Caco-2 (cell line): ENCODE data around the gene ATF2. TPM values are rescaled to one million over a fixed set of nuclear protein-coding genes. Genes with fewer than 3 reads are reported as not detected.

Source experiments
- BruUV-seq: library from RNA; stranded (reverse); fragments of 400-500 nt; replicated peaks from 2 replicates; lab custom pipeline; 2021; lab: Mats Ljungman, UMichigan
- CTCF ChIA-PET: fragments of 300-600 bp; sonication (Branson Sonifier 250); formaldehyde crosslinking; loops from one replicate; lab custom pipeline; 2022; ENCODE audit warnings: antibody characterized with exemption; lab: Charles Lee
- POLR2A ChIA-PET: fragments of 300-600 bp; sonication (Branson Sonifier 250); formaldehyde crosslinking; loops from one replicate; lab custom pipeline; 2022; ENCODE audit warnings: antibody characterized with exemption; lab: Charles Lee
- DNase-seq, 2 experiments: peaks; one replicate each; pipeline versions ENCODE4 v3.0.0 to v3.0.0-alpha.2; 2020 to 2022
- H3K27me3 ChIP-seq: replicated peaks from 2 replicates; pipeline ENCODE4 v1.6.0; 2011; ENCODE audit warnings: low read length; ENCODE audit not compliant: control insufficient read depth, insufficient read depth
- H3K36me3 ChIP-seq: 2 replicates; pipeline ENCODE4 v1.5.1; 2011; ENCODE audit warnings: low read length; ENCODE audit not compliant: control insufficient read depth, insufficient read depth
- H3K4me1 ChIP-seq: fragments of 250-450 bp; sonication (Bioruptor Pico); 2 replicates; pipeline ENCODE4 v1.5.1; 2020; ENCODE audit warnings: mild to moderate bottlenecking
- H3K4me3 ChIP-seq: 2 replicates; pipeline ENCODE4 v1.5.1; 2011; ENCODE audit warnings: low read depth, mild to moderate bottlenecking, control low read depth, low read length
- H3K9me3 ChIP-seq: fragments of 250-450 bp; sonication (Bioruptor Pico); 2 replicates; pipeline ENCODE4 v1.5.1; 2020; ENCODE audit warnings: mild to moderate bottlenecking, moderate library complexity
- H3K27ac Mint-ChIP-seq: one replicate; pipeline ENCODE4 v1.8.0; 2022; ENCODE audit warnings: mixed read lengths; ENCODE audit not compliant: unreplicated experiment
- H3K27me3 Mint-ChIP-seq: one replicate; pipeline ENCODE4 v1.8.0; 2022; ENCODE audit warnings: mixed read lengths; ENCODE audit not compliant: insufficient read depth, unreplicated experiment
- H3K36me3 Mint-ChIP-seq: one replicate; pipeline ENCODE4 v1.8.0; 2022; ENCODE audit warnings: mild to moderate bottlenecking, mixed read lengths; ENCODE audit not compliant: insufficient read depth, unreplicated experiment
- H3K4me1 Mint-ChIP-seq: one replicate; pipeline ENCODE4 v1.8.0; 2022; ENCODE audit warnings: low read depth, mixed read lengths; ENCODE audit not compliant: unreplicated experiment
- H3K4me3 Mint-ChIP-seq: one replicate; pipeline ENCODE4 v1.8.0; 2022; ENCODE audit warnings: mild to moderate bottlenecking, moderate library complexity, mixed read lengths; ENCODE audit not compliant: unreplicated experiment
- H3K9me3 Mint-ChIP-seq: one replicate; pipeline ENCODE4 v1.8.0; 2022; ENCODE audit warnings: mixed read lengths; ENCODE audit not compliant: unreplicated experiment
- CTCF ChIP-seq, 2 experiments: fragments of 200-600 bp in 1 of 2; IDR thresholded peaks; 1 replicate in 1 of 2; 2 replicates in 1 of 2; pipeline versions ENCODE4 v1.5.1 to v1.8.0; 2011 to 2022; ENCODE audit warnings: antibody characterized with exemption in 1 of 2, control low read depth in 1 of 2, inconsistent platforms in 1 of 2, low read depth in 1 of 2, low read length in 1 of 2, mild to moderate bottlenecking in 1 of 2, moderate library complexity in 1 of 2; ENCODE audit not compliant: insufficient read depth in 1 of 2, severe bottlenecking in 1 of 2, unreplicated experiment in 1 of 2
- intact Hi-C: fragments of 100-400 bp; cut with micrococcal nuclease; formaldehyde crosslinking; loops from one replicate; pipeline ENCODE4 v1.10.0; 2022; ENCODE audit not compliant: unreplicated experiment
- microRNA-seq: library from miRNA; unstranded; fragments of <30 nt; microRNA quantifications from one replicate; pipeline ENCODE4 v1.2.0, GENCODE V29; 2022
- total RNA-seq: library from RNA; stranded (reverse); gene quantifications from 2 replicates; pipeline ENCODE4 v1.2.3, GENCODE V29; 2022

ATF2 gene
- total RNA-seq, 1 experiment from 2014 or later: 47.1 TPM

DNA sequence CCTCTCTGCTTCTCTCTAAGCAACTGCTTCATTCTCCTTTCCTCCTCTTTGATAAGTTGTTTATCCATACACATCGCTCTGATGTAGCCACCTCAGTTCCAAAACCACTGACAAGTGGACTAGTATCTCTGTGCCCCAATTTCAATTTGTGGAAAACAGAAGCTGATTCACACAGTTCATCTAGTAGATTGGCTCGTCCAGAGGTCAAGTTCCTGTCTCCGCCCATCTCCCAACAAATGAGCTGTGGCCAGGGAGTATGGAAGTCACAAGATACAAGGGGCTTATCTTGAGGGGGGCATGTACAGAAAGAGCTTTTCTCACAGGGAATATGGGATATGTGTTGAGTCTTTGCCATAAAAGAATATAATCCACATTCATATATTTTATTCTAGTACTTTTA is 145.1 kb downstream of the ATF2 start:
- BruUV-seq: no TSS peak
- intact Hi-C loops: no loop called here
- Mint-ChIP-seq H3K27ac (no peak overlapping the region), H3K4me1 (peaks cover 14% of the 10 kb centered on the region), H3K36me3 (no peaks in the 10 kb centered on the region), H3K9me3 (no peaks in the 10 kb centered on the region), H3K27me3 (no peaks in the 10 kb centered on the region), H3K4me3 (no peak overlapping the region)
- H3K4me3 ChIP-seq: no peak overlapping the region
- ChIA-PET CTCF (no interaction called here), POLR2A (no interaction called here)
- no peaks in the 10 kb centered on the region for H3K36me3 ChIP-seq
- H3K4me1 ChIP-seq: peaks cover 8% of the 10 kb centered on the region
- TF ChIP-seq CTCF (IDR thresholded peaks at IDR 0.05; ENCODE audit: insufficient read depth in 1 of 2, low read depth in 1 of 2, low read length in 1 of 2, severe bottlenecking in 1 of 2, unreplicated experiment in 1 of 2): no peak
- H3K9me3 ChIP-seq: no peaks in the 10 kb centered on the region
- no peak for DNase-seq
- no peaks in the 10 kb centered on the region for H3K27me3 ChIP-seq

Small RNA genes within 50 kb of the gene (microRNA-seq; reads per million reads assigned to microRNA genes)
- gene MIR933: 1.7 reads per million

Other genes starting within 250 kb of the ATF2 start
- gene CHN1, start 162.8 kb downstream of the ATF2 start, total RNA-seq: 0.41 and 1.2 TPM in 2 replicates
- 299 and 337 TPM in 2 replicates for gene ATP5MC3, start 13.5 kb upstream of the ATF2 start, total RNA-seq